K562 (cell line): ENCODE measurements around the gene AURKB. TPM values are rescaled to one million over a fixed set of nuclear protein-coding genes. Genes with fewer than 3 reads are reported as not detected.

Experiments used
- ATF7 ChIP-seq: fragments of 450-650 bp; IDR thresholded peaks from 2 replicates; pipeline ENCODE4 v1.7.1; 2014; ENCODE audit warnings: mild to moderate bottlenecking, moderate library complexity
- CSDE1 ChIP-seq, 2 experiments: fragments of 450-650 bp; IDR thresholded peaks; 2 replicates each; pipeline ENCODE4 v1.6.1; 2016; ENCODE audit warnings: mild to moderate bottlenecking in 1 of 2
- DPF2 ChIP-seq: fragments of 450-650 bp; IDR thresholded peaks from 2 replicates; pipeline ENCODE4 v1.6.1; 2016
- ETV1 ChIP-seq: fragments of 450-650 bp; conservative IDR thresholded peaks from 2 replicates; pipeline ENCODE4 v1.6.1; 2016; ENCODE audit warnings: missing genetic modification characterization, control low read depth, low read depth, missing compliant biosample characterization
- FOXP1 ChIP-seq: sonication (generic); formaldehyde crosslinking; IDR thresholded peaks from 2 replicates; pipeline ENCODE4 v1.8.0; 2022; ENCODE audit warnings: mild to moderate bottlenecking, missing genetic modification reagents
- GABPB1 ChIP-seq: sonication (generic); formaldehyde crosslinking; IDR thresholded peaks from 2 replicates; pipeline ENCODE4 v1.8.0; 2022; ENCODE audit warnings: mild to moderate bottlenecking, missing genetic modification reagents
- MAFK ChIP-seq: IDR thresholded peaks from 2 replicates; pipeline ENCODE4 v1.6.1; 2011; ENCODE audit warnings: low read length, improper control_type of control experiment
- MYC ChIP-seq, 2 experiments: fragments of 250-450 bp in 1 of 2; sonication (Bioruptor Pico) in 1 of 2; IDR thresholded peaks; 2 replicates each; pipeline versions ENCODE4 v1.5.1 to v1.6.1; 2012 to 2021; ENCODE audit warnings: low read depth in 2 of 2, borderline replicate concordance in 1 of 2, improper control_type of control experiment in 1 of 2, low read length in 1 of 2, mild to moderate bottlenecking in 1 of 2, moderate library complexity in 1 of 2
- POLR2A ChIP-seq: fragments of 450-650 bp; conservative IDR thresholded peaks from 2 replicates; pipeline ENCODE4 v1.6.1; 2016
- PTTG1 ChIP-seq: fragments of 450-650 bp; IDR thresholded peaks from 2 replicates; pipeline ENCODE4 v1.6.1; 2016; ENCODE audit warnings: low read depth, mild to moderate bottlenecking, missing genetic modification characterization, missing compliant biosample characterization
- ZBTB8A ChIP-seq: fragments of 450-650 bp; IDR thresholded peaks from 2 replicates; pipeline ENCODE4 v1.6.1; 2018; ENCODE audit warnings: mild to moderate bottlenecking, moderate library complexity; ENCODE audit not compliant: partially characterized antibody
- ZFP36 ChIP-seq: fragments of 150-350 bp; IDR thresholded peaks from 2 replicates; pipeline ENCODE4 v1.6.1; 2018; ENCODE audit warnings: low read length, low read depth; ENCODE audit not compliant: partially characterized antibody
- ZNF384 ChIP-seq: IDR thresholded peaks from 2 replicates; pipeline ENCODE4 v1.6.1; 2012; ENCODE audit warnings: low read depth, low read length, improper control_type of control experiment
- ZNF644 ChIP-seq: fragments of 200-800 bp; sonication (Bioruptor generic); IDR thresholded peaks from 2 replicates; pipeline ENCODE4 v1.6.1; 2016; ENCODE audit warnings: low read depth, missing genetic modification characterization, missing compliant biosample characterization
- polyA plus RNA-seq, 8 experiments: library from polyadenylated mRNA; depleted of rRNA in 4 of 8; stranded (reverse) in 5 of 8; unstranded in 3 of 8; fragments of >200 nt; fragmentation: Nextera tagmentation in 2 of 8; fragmentation: Illumina TruSeq in 1 of 8; extraction: Ambion mirVana in 2 of 8; extraction: Trizol in 1 of 8; gene quantifications; 2 replicates each; pipeline versions ENCODE4 v1.2.1 to v1.2.3, GENCODE V29; 2011 to 2014; ENCODE audit warnings: inconsistent platforms in 1 of 8, missing spikeins in 1 of 8
- total RNA-seq, 7 experiments: library from RNA; depleted of rRNA in 6 of 7; stranded (reverse); fragments of >200 nt in 6 of 7; fragmentation: Illumina TruSeq in 2 of 7; extraction: Trizol in 2 of 7; gene quantifications; 2 replicates each; pipeline versions ENCODE4 v1.2.1 to v1.2.3, GENCODE V29; 2011 to 2021; ENCODE audit warnings: low replicate concordance in 1 of 7
- TF ChIP-seq, protein P1 (sequence below): fragments of 450-650 bp; formaldehyde crosslinking; IDR thresholded peaks from 2 replicates; pipeline ENCODE4 v1.4.0; 2020; ENCODE audit warnings: mild to moderate bottlenecking
- TF ChIP-seq, protein P2 (sequence below): sonication (generic); formaldehyde crosslinking; IDR thresholded peaks from 2 replicates; pipeline ENCODE4 v1.8.0; 2023; ENCODE audit warnings: missing genetic modification reagents, mild to moderate bottlenecking, borderline replicate concordance
- TF ChIP-seq, protein P3 (sequence below): sonication (generic); formaldehyde crosslinking; IDR thresholded peaks from 2 replicates; pipeline ENCODE4 v1.8.0; 2022; ENCODE audit warnings: missing genetic modification reagents, mild to moderate bottlenecking, moderate library complexity, borderline replicate concordance

Gene AURKB
- total and polyA plus RNA-seq, 9 of the 15 experiments (the other 6 are each of a cell fraction or from before 2014, with no cell fraction given) = 27.2 to 114 (median 74.8) TPM

DNA sequence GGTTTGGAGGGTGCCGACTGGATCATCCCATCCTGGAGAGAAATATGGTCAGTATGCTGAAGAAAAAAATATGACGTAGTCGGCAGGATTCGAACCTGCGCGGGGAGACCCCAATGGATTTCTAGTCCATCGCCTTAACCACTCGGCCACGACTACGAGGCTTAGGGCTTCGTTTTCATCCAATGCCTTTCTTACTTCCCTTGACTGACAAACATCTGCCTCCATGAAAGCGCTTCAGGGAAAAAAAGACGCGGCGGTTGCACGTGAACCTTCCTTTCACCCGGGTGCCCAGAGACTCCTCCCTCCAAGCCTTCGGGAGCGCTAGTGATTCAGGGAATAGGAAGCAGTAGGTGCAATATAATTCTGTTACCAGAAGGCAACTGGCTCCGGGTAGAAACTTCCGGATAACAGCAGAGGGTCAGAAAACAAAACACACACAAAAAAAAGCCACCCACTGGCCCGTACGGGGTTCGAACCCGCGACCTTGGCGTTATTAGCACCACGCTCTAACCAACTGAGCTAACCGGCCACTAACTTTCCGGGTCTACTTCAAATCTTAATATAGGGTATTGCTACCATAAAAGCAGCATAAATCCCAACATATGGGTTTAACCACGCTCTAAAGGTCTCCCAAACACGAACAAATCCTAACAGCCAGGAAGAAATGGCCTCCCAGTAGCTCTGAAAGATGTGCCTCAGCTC is 16.3 kb upstream of the AURKB start (continued):
- TF ChIP-seq ZNF644 (tag) = no peak
- peak; percentile 69 for TF ChIP-seq ZBTB8A
- peak; percentile 93 for TF ChIP-seq POLR2A
- peak; percentile 86; the same call in 1 of the 2 replicates for TF ChIP-seq ATF7
- TF ChIP-seq, protein P1, sequence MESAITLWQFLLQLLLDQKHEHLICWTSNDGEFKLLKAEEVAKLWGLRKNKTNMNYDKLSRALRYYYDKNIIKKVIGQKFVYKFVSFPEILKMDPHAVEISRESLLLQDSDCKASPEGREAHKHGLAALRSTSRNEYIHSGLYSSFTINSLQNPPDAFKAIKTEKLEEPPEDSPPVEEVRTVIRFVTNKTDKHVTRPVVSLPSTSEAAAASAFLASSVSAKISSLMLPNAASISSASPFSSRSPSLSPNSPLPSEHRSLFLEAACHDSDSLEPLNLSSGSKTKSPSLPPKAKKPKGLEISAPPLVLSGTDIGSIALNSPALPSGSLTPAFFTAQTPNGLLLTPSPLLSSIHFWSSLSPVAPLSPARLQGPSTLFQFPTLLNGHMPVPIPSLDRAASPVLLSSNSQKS (CRISPR knock-in tag) = no peak
- no peak for TF ChIP-seq ZFP36
- no peak for TF ChIP-seq PTTG1 (tag)
- TF ChIP-seq CSDE1 (IDR thresholded peaks at IDR 0.05) = peak in 1 of 2 experiments; percentile 1; a peak in 1 of 4 replicates
- TF ChIP-seq, protein P2, sequence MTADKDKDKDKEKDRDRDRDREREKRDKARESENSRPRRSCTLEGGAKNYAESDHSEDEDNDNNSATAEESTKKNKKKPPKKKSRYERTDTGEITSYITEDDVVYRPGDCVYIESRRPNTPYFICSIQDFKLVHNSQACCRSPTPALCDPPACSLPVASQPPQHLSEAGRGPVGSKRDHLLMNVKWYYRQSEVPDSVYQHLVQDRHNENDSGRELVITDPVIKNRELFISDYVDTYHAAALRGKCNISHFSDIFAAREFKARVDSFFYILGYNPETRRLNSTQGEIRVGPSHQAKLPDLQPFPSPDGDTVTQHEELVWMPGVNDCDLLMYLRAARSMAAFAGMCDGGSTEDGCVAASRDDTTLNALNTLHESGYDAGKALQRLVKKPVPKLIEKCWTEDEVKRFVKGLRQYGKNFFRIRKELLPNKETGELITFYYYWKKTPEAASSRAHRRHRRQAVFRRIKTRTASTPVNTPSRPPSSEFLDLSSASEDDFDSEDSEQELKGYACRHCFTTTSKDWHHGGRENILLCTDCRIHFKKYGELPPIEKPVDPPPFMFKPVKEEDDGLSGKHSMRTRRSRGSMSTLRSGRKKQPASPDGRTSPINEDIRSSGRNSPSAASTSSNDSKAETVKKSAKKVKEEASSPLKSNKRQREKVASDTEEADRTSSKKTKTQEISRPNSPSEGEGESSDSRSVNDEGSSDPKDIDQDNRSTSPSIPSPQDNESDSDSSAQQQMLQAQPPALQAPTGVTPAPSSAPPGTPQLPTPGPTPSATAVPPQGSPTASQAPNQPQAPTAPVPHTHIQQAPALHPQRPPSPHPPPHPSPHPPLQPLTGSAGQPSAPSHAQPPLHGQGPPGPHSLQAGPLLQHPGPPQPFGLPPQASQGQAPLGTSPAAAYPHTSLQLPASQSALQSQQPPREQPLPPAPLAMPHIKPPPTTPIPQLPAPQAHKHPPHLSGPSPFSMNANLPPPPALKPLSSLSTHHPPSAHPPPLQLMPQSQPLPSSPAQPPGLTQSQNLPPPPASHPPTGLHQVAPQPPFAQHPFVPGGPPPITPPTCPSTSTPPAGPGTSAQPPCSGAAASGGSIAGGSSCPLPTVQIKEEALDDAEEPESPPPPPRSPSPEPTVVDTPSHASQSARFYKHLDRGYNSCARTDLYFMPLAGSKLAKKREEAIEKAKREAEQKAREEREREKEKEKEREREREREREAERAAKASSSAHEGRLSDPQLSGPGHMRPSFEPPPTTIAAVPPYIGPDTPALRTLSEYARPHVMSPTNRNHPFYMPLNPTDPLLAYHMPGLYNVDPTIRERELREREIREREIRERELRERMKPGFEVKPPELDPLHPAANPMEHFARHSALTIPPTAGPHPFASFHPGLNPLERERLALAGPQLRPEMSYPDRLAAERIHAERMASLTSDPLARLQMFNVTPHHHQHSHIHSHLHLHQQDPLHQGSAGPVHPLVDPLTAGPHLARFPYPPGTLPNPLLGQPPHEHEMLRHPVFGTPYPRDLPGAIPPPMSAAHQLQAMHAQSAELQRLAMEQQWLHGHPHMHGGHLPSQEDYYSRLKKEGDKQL = peak; percentile 18; the same call in 1 of the 2 replicates
- peak; percentile 30; the same call in 1 of the 2 replicates for TF ChIP-seq ZNF384
- 0 out of 2 replicates have a peak, but pooled peaks have one; percentile 7 for TF ChIP-seq DPF2
- TF ChIP-seq MAFK = no peak
- no peak for TF ChIP-seq FOXP1 (CRISPR knock-in tag)
- TF ChIP-seq, protein P3, sequence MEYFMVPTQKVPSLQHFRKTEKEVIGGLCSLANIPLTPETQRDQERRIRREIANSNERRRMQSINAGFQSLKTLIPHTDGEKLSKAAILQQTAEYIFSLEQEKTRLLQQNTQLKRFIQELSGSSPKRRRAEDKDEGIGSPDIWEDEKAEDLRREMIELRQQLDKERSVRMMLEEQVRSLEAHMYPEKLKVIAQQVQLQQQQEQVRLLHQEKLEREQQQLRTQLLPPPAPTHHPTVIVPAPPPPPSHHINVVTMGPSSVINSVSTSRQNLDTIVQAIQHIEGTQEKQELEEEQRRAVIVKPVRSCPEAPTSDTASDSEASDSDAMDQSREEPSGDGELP = peak; percentile 60; the same call in 1 of the 2 replicates
- peak; percentile 79 for TF ChIP-seq GABPB1 (CRISPR knock-in tag)
- TF ChIP-seq MYC (IDR thresholded peaks at IDR 0.05; ENCODE audit: low read depth, low read length) = peak; percentile 49
- TF ChIP-seq MYC (CRISPR knock-in tag; IDR thresholded peaks at IDR 0.05; ENCODE audit: borderline replicate concordance, low read depth) = peak; percentile 45; the same call in 1 of the 2 replicates
- TF ChIP-seq ETV1 (tag) = peak; percentile 66
